ENCODE results near the gene RIN3. TPM values are rescaled to one million over a fixed set of nuclear protein-coding genes. Genes with fewer than 3 reads are reported as not detected.

The RIN3 gene
- total RNA-seq, 1 donor from 2014 or later, result 6.9 TPM

GRCh38 chr14:92568621-92569479 is 55.3 kb downstream of the RIN3 start:
- no peaks in the 10 kb centered on the region for H3K27me3 Mint-ChIP-seq

GRCh38 chr14:92570674-92571262 is 57.2 kb downstream of the RIN3 start:
- peaks cover 5% of the 10 kb centered on the region for H3K4me1 Mint-ChIP-seq (ENCODE audit: low read depth)
- DNase-seq (ENCODE audit: low spot score, unreplicated experiment), result no peak
- no peaks in the 10 kb centered on the region for H3K9me3 Mint-ChIP-seq (ENCODE audit: low read depth)
- H3K36me3 Mint-ChIP-seq (ENCODE audit: insufficient read depth), result peaks cover 7% of the 10 kb centered on the region
- H3K27ac Mint-ChIP-seq, result peak overlapping the region; percentile 8
- TF ChIP-seq CTCF (IDR thresholded peaks at IDR 0.05; ENCODE audit: unreplicated experiment), result no peak
- no peaks in the 10 kb centered on the region for H3K27me3 Mint-ChIP-seq
- H3K4me3 Mint-ChIP-seq (ENCODE audit: low read depth), result no peak overlapping the region

More at GRCh38 chr14:92568621-92569479, 55.3 kb downstream of the RIN3 start:
- no peak overlapping the region for H3K27ac Mint-ChIP-seq
- no peak for DNase-seq (ENCODE audit: low spot score, unreplicated experiment)
- H3K4me1 Mint-ChIP-seq (ENCODE audit: low read depth), result peaks cover 10% of the 10 kb centered on the region
- no peak for TF ChIP-seq CTCF (IDR thresholded peaks at IDR 0.05; ENCODE audit: unreplicated experiment)
- H3K9me3 Mint-ChIP-seq (ENCODE audit: low read depth), result no peaks in the 10 kb centered on the region
- peaks cover 7% of the 10 kb centered on the region for H3K36me3 Mint-ChIP-seq (ENCODE audit: insufficient read depth)
- no peak overlapping the region for H3K4me3 Mint-ChIP-seq (ENCODE audit: low read depth)

GRCh38 chr14:92572050-92572449 is 58.5 kb downstream of the RIN3 start:
- no peak for TF ChIP-seq CTCF (IDR thresholded peaks at IDR 0.05; ENCODE audit: unreplicated experiment)
- Mint-ChIP-seq H3K36me3 (ENCODE audit: insufficient read depth) (peaks cover 6% of the 10 kb centered on the region), H3K9me3 (ENCODE audit: low read depth) (no peaks in the 10 kb centered on the region), H3K4me3 (ENCODE audit: low read depth) (no peak overlapping the region), H3K4me1 (ENCODE audit: low read depth) (peaks cover 5% of the 10 kb centered on the region), H3K27ac (no peak overlapping the region), H3K27me3 (no peaks in the 10 kb centered on the region)
- no peak for DNase-seq (ENCODE audit: low spot score, unreplicated experiment)

- Mint-ChIP-seq H3K36me3 (ENCODE audit: insufficient read depth) (peaks cover 1% of the 10 kb centered on the region), H3K27me3 (no peaks in the 10 kb centered on the region), H3K4me1 (ENCODE audit: low read depth) (peaks cover 5% of the 10 kb centered on the region), H3K27ac (no peak overlapping the region), H3K4me3 (ENCODE audit: low read depth) (no peak overlapping the region), H3K9me3 (ENCODE audit: low read depth) (no peaks in the 10 kb centered on the region)
- TF ChIP-seq CTCF (IDR thresholded peaks at IDR 0.05; ENCODE audit: unreplicated experiment), result no peak
- DNase-seq (ENCODE audit: low spot score, unreplicated experiment), result no peak
Observed at GRCh38 chr14:92573761-92574498, 60.3 kb downstream of the RIN3 start.

GRCh38 chr14:92575061-92575747 is 61.6 kb downstream of the RIN3 start:
- H3K27ac Mint-ChIP-seq, result no peak overlapping the region
- H3K4me3 Mint-ChIP-seq (ENCODE audit: low read depth), result no peak overlapping the region
- DNase-seq (ENCODE audit: low spot score, unreplicated experiment), result no peak
- peaks cover 1% of the 10 kb centered on the region for H3K36me3 Mint-ChIP-seq (ENCODE audit: insufficient read depth)
- peaks cover 5% of the 10 kb centered on the region for H3K4me1 Mint-ChIP-seq (ENCODE audit: low read depth)
- no peaks in the 10 kb centered on the region for H3K9me3 Mint-ChIP-seq (ENCODE audit: low read depth)
- TF ChIP-seq CTCF (IDR thresholded peaks at IDR 0.05; ENCODE audit: unreplicated experiment), result no peak
- no peaks in the 10 kb centered on the region for H3K27me3 Mint-ChIP-seq

All from progenitor cell of endocrine pancreas (in vitro differentiated cells).